A549 (cell line): Measurements from ENCODE around the gene DNMT3A. TPM values are rescaled to one million over a fixed set of nuclear protein-coding genes. Genes with fewer than 3 reads are reported as not detected.

Experiments
- ATAC-seq, 2 experiments: fragments of 200-7000 bp in 1 of 2; fragments of >200 bp in 1 of 2; cut with Nextera tagmentation in 1 of 2; cut with Tn5 transposase in 1 of 2; 3 replicates each; pipeline versions ENCODE4 v1.8.0 to v1.9.1; 2018 to 2020; ENCODE audit warnings: mild to moderate bottlenecking in 1 of 2, moderate library complexity in 1 of 2
- CTCF ChIA-PET: fragments of 300-600 bp; sonication (Branson Sonifier 250); formaldehyde crosslinking; extraction: SDS; loops from one replicate; lab custom pipeline; 2021; ENCODE audit warnings: antibody characterized with exemption, inconsistent platforms; lab: Yijun Ruan, JAX
- POLR2A ChIA-PET: fragments of 350-600 bp; formaldehyde crosslinking; extraction: SDS; loops from one replicate; lab custom pipeline; 2021; ENCODE audit warnings: antibody characterized with exemption, inconsistent platforms; lab: Yijun Ruan, JAX
- DNase-seq, 2 experiments: peaks; one replicate each; pipeline versions ENCODE4 v3.0.0 to v3.0.0-alpha.2; 2011 to 2016; ENCODE audit warnings: low read depth in 1 of 2, low spot score in 1 of 2
- FAIRE-seq: peaks from 2 replicates; lab custom pipeline; 2011; peaks lifted over from hg19 to GRCh38; lab: Jason Lieb, UNC
- H3K27ac ChIP-seq, 2 experiments: fragments of >200 bp; sonication (Bioruptor Twin); formaldehyde crosslinking; 3 replicates each; pipeline ENCODE4 v1.5.1; 2016 to 2017
- H3K4me1 ChIP-seq: fragments of >200 bp; sonication (Bioruptor Twin); formaldehyde crosslinking; 3 replicates; pipeline ENCODE4 v1.6.1; 2016
- H3K4me2 ChIP-seq: fragments of >200 bp; sonication (Bioruptor Twin); formaldehyde crosslinking; 3 replicates; pipeline ENCODE4 v1.6.1; 2016
- H3K4me3 ChIP-seq: fragments of >200 bp; sonication (Bioruptor Twin); formaldehyde crosslinking; 3 replicates; pipeline ENCODE4 v1.5.1; 2016
- H3K9me3 ChIP-seq: fragments of >200 bp; sonication (Bioruptor Twin); formaldehyde crosslinking; 3 replicates; pipeline ENCODE4 v1.6.1; 2016
- BHLHE40 ChIP-seq: IDR thresholded peaks from 2 replicates; pipeline ENCODE4 v1.6.1; 2012; ENCODE audit warnings: low read depth, low read length, inconsistent platforms
- CBX2 ChIP-seq: fragments of 200-600 bp; sonication (generic); IDR thresholded peaks from 2 replicates; pipeline ENCODE4 v1.6.1; 2016; ENCODE audit warnings: low read depth, mild to moderate bottlenecking, borderline replicate concordance
- CHD2 ChIP-seq: fragments of 150-350 bp; IDR thresholded peaks from 2 replicates; pipeline ENCODE4 v1.6.1; 2014; ENCODE audit warnings: low read length; ENCODE audit not compliant: partially characterized antibody
- CHD4 ChIP-seq: fragments of 200-600 bp; sonication (generic); IDR thresholded peaks from 2 replicates; pipeline ENCODE4 v1.6.1; 2016; ENCODE audit warnings: antibody characterized with exemption, mild to moderate bottlenecking, borderline replicate concordance
- GATA3 ChIP-seq: IDR thresholded peaks from 2 replicates; pipeline ENCODE4 v1.6.1; 2012; ENCODE audit warnings: borderline replicate concordance
- JUN ChIP-seq, 2 experiments: fragments of >200 bp; sonication (Bioruptor Twin); formaldehyde crosslinking; IDR thresholded peaks; 2 replicates in 1 of 2; 3 replicates in 1 of 2; pipeline ENCODE4 v1.6.1; 2016 to 2017
- MYC ChIP-seq: IDR thresholded peaks from 2 replicates; pipeline ENCODE4 v1.6.1; 2012; ENCODE audit warnings: mild to moderate bottlenecking, inconsistent platforms, low read length, improper control_type of control experiment, borderline replicate concordance
- NR3C1 ChIP-seq: fragments of >200 bp; sonication (Bioruptor Twin); formaldehyde crosslinking; IDR thresholded peaks from 3 replicates; pipeline ENCODE4 v1.6.1; 2017
- POLR2AphosphoS2 ChIP-seq: conservative IDR thresholded peaks from 2 replicates; pipeline ENCODE4 v1.6.1; 2012; ENCODE audit warnings: low read length, improper control_type of control experiment, inconsistent platforms
- RAD21 ChIP-seq, 2 experiments: fragments of >200 bp in 1 of 2; sonication (Bioruptor Twin) in 1 of 2; formaldehyde crosslinking in 1 of 2; IDR thresholded peaks in 1 of 2; conservative IDR thresholded peaks in 1 of 2; 2 replicates in 1 of 2; 3 replicates in 1 of 2; pipeline ENCODE4 v1.6.1; 2012 to 2018; ENCODE audit warnings: inconsistent platforms in 1 of 2
- RCOR1 ChIP-seq: fragments of 150-350 bp; IDR thresholded peaks from 2 replicates; pipeline ENCODE4 v1.6.1; 2014; ENCODE audit warnings: antibody characterized with exemption, low read length, low read depth
- RNF2 ChIP-seq: fragments of 200-600 bp; sonication (generic); IDR thresholded peaks from 2 replicates; pipeline ENCODE4 v1.6.1; 2016; ENCODE audit warnings: low read depth, mild to moderate bottlenecking, antibody characterized with exemption, moderate library complexity, borderline replicate concordance
- SMC3 ChIP-seq: fragments of >200 bp; sonication (Bioruptor Twin); formaldehyde crosslinking; IDR thresholded peaks from 3 replicates; pipeline ENCODE4 v1.6.1; 2018; ENCODE audit warnings: inconsistent platforms
- TFCP2L1 ChIP-seq: fragments of 250-450 bp; sonication (Bioruptor Pico); IDR thresholded peaks from 2 replicates; pipeline ENCODE4 v1.5.0; 2021; ENCODE audit warnings: mild to moderate bottlenecking
- ZC3H11A ChIP-seq: fragments of 450-650 bp; IDR thresholded peaks from 2 replicates; pipeline ENCODE4 v1.6.1; 2014; ENCODE audit warnings: antibody characterized with exemption, mild to moderate bottlenecking
- ZSCAN20 ChIP-seq: fragments of 250-450 bp; sonication (Bioruptor Pico); IDR thresholded peaks from 2 replicates; pipeline ENCODE4 v1.8.0; 2022; ENCODE audit warnings: mild to moderate bottlenecking, moderate library complexity
- WGBS: methylation state at CpG from one replicate; pipeline ENCODE4 v1.1.6; 2017; ENCODE audit errors: missing lambda C conversion rate; 5-methylcytosine and 5-hydroxymethylcytosine counted together
- polyA plus RNA-seq, 4 experiments: library from polyadenylated mRNA; depleted of rRNA in 3 of 4; stranded (reverse); fragments of >200 nt; fragmentation: RNase III in 1 of 4; extraction: RNeasy Plus Mini Kit Qiagen cat#74134 plus additional on column Dnase treatment in 1 of 4; gene quantifications; 2 replicates in 3 of 4; 3 replicates in 1 of 4; pipeline ENCODE4 v1.2.3, GENCODE V29; 2011 to 2017
- TF ChIP-seq, protein P1 (sequence below): fragments of 450-650 bp; IDR thresholded peaks from 2 replicates; pipeline ENCODE4 v1.6.1; 2014; ENCODE audit warnings: antibody characterized with exemption
- TF ChIP-seq, protein P2 (sequence below): fragments of 150-350 bp; IDR thresholded peaks from 2 replicates; pipeline ENCODE4 v1.6.1; 2014; ENCODE audit warnings: low read depth, mild to moderate bottlenecking, low read length
- TF ChIP-seq, protein P3 (sequence below): IDR thresholded peaks from 2 replicates; pipeline ENCODE4 v1.6.1; 2012
- TF ChIP-seq, protein P4 (sequence below): fragments of >200 bp; sonication (Bioruptor Twin); formaldehyde crosslinking; IDR thresholded peaks from 3 replicates; pipeline ENCODE4 v1.5.1; 2016

DNMT3A gene
- polyA plus RNA-seq, 2 of the 4 experiments (the other 2 are of a cell fraction): 4.4 to 11.9 TPM

DNA sequence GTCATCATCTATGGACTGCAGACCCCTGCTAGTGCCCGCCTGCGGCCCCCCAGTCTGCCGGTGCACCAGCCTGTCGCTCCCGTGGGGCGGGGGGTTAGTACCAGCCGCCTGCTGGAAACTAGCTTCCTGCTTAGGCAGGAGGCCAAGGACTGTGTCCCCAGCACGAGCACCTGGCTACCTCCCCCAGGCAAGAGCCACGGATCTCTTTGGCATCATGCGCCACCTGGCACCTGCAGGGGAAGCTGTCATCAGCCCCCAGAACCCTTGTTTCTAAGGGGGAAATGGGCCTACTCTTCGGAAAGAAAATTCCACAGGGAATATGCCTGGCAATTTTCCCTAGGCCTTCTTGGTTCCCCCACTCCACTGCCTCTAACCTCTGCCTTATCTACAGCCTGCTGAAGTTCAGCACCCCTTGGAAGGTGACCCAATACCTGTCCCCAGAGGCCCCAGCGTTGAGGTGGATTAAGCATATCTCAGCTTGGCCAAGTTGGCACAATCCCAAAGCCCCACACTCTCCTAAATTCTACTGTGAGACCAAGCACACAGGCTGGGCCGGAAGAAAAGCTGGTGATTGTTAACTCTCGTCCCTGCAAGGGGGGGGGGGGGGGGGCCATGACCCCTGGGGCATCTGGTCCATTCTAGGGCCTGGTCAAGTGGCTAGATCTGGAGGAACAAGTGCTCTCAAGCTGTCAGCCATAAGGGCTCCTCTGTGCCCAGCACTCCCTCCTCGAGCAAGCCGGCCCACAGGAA, 111.4 kb downstream of the DNMT3A start:
- 86% methylated on average over 13 of the region's 16 CpGs for WGBS
- FAIRE-seq: no peak
- Histone ChIP-seq H3K4me1 (peaks cover 9% of the 10 kb centered on the region), H3K4me2 (no peak overlapping the region), H3K27ac (no peak overlapping the region), H3K9me3 (no peaks in the 10 kb centered on the region), H3K4me3 (no peak overlapping the region)
- no peak for TF ChIP-seq JUN (IDR thresholded peaks at IDR 0.05)
- TF ChIP-seq GATA3: no peak
- TF ChIP-seq RNF2: no peak
- no peak for TF ChIP-seq CBX2
- no peak for TF ChIP-seq CHD2
- TF ChIP-seq POLR2AphosphoS2: no peak
- TF ChIP-seq, protein P1, sequence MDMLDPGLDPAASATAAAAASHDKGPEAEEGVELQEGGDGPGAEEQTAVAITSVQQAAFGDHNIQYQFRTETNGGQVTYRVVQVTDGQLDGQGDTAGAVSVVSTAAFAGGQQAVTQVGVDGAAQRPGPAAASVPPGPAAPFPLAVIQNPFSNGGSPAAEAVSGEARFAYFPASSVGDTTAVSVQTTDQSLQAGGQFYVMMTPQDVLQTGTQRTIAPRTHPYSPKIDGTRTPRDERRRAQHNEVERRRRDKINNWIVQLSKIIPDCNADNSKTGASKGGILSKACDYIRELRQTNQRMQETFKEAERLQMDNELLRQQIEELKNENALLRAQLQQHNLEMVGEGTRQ: no peak
- TF ChIP-seq, protein P2, sequence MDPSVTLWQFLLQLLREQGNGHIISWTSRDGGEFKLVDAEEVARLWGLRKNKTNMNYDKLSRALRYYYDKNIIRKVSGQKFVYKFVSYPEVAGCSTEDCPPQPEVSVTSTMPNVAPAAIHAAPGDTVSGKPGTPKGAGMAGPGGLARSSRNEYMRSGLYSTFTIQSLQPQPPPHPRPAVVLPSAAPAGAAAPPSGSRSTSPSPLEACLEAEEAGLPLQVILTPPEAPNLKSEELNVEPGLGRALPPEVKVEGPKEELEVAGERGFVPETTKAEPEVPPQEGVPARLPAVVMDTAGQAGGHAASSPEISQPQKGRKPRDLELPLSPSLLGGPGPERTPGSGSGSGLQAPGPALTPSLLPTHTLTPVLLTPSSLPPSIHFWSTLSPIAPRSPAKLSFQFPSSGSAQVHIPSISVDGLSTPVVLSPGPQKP: no peak
- TF ChIP-seq ZC3H11A: no peak
- no peak for TF ChIP-seq BHLHE40
- TF ChIP-seq, protein P3, sequence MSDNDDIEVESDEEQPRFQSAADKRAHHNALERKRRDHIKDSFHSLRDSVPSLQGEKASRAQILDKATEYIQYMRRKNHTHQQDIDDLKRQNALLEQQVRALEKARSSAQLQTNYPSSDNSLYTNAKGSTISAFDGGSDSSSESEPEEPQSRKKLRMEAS: no peak
- POLR2A ChIA-PET: interaction anchor here (0.6 kb wide), 1 partner anchor 13 kb away, joined by 5 read pairs; no protein-coding TSS in a partner anchor
- CTCF ChIA-PET: interaction anchor here (0.6 to 5.9 kb wide), 13 partner anchors 8 to 1104 kb away, joined by 3 to 52 read pairs (median 5); partner anchors contain the start of gene POMC
- no peak for ATAC-seq
- no peak for DNase-seq

DNA sequence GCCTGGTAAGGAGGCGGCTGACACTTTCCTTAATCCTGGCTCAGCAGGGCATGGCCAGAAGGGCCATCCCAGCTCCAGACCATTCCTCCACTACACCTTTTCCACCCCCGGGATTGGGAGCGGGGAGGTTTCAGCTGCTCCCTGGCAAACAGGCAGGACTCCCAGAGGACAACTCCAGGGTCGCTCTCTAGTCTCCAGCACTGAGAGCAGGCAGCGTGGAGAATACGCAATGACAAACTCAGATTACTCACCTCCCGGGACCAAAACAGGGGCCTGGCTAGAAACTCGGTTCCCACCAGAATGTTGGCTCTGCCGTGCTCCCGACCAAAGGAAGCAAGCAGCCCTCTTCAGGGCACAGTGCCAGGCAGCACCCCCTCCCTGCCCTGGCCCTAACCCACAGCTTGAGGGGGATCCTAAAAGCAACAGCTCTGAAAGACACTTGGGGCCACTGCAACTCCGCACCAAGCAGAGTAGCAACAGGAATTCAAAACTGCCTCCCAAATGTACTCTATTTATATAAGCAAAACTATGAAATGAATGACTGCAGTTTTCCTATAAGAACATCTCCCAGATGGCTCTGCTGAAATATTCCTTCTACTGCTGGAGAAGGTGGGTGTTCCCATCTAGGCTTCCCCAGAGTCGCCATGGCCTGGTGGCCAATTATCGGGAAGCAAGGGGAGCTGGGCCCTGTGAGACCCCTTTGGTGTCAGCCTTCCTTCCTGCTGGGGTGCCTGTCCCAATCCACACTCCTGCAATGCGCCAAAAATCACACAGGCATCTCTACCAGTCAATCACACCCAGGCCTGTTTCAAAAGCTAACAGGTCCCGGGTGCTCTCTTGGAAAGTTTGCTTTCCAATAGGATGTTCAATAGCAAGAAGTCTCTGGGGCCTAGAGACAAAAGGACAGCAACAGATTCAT, 112.2 kb downstream of the DNMT3A start:
- no peak for FAIRE-seq
- POLR2A ChIA-PET: interaction anchor here (0.6 kb wide), 2 partner anchors 9 to 12 kb away, joined by 4 to 5 read pairs; no protein-coding TSS in a partner anchor
- no peak overlapping the region for H3K4me3 ChIP-seq
- H3K4me2 ChIP-seq: peak overlapping the region; percentile 65; the same call in 1 of the 3 replicates
- 79% methylated on average over 11 of the region's 15 CpGs for WGBS
- DNase-seq: no peak
- H3K9me3 ChIP-seq: no peaks in the 10 kb centered on the region
- CTCF ChIA-PET: interaction anchor here (0.6 to 5.9 kb wide), 28 partner anchors 9 to 1105 kb away, joined by 3 to 52 read pairs (median 4); partner anchors contain the start of gene POMC
- H3K4me1 ChIP-seq: peaks cover 9% of the 10 kb centered on the region
- H3K27ac ChIP-seq: peak overlapping the region in 1 of 2 experiments; percentile 11; a peak in 1 of 6 replicates
- no peak for TF ChIP-seq ZSCAN20 (CRISPR knock-in tag)
- TF ChIP-seq NR3C1: no peak
- TF ChIP-seq TFCP2L1 (CRISPR knock-in tag): no peak
- TF ChIP-seq RAD21 (conservative IDR thresholded peaks at IDR 0.05 in 1 of 2, IDR thresholded peaks at IDR 0.05 in 1 of 2): no peak
- TF ChIP-seq CHD4: no peak
- no peak for TF ChIP-seq MYC
- peak; percentile 1 to 16; a peak in 3 of 6 replicates for ATAC-seq

DNA sequence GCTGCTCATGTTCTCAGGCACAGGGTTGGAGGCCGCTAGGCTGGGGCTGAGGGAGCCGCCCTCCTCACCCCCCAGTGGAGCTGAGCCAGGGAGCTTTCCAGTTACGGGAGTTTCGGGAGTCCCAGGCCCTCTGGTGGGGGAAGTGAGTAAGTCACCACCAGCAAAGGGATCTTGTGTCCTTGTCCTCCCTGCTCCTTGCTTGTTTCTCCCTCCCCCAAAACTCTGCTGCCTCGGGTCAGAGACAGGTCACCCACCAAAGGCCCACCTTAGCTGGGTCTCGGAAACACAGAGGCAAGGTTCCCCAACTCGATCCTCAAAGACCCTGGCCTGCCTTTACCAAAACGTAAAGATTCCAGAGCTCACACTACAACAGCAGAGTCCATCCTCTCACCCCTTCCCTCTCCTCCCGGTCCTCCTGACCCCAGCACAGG, 112.9 kb downstream of the DNMT3A start:
- DNase-seq: peak; percentile 84 to 97
- peak overlapping the region in 1 of 2 experiments; percentile 11; a peak in 1 of 6 replicates for H3K27ac ChIP-seq
- peak overlapping the region; percentile 65 for H3K4me2 ChIP-seq
- peak; percentile 13 for FAIRE-seq
- peaks cover 9% of the 10 kb centered on the region for H3K4me1 ChIP-seq
- CTCF ChIA-PET: interaction anchor here (0.6 to 5.9 kb wide), 31 partner anchors 10 to 761 kb away, joined by 3 to 52 read pairs (median 4); partner anchors contain the start of gene POMC
- TF ChIP-seq RCOR1 (no peak), ZSCAN20 (CRISPR knock-in tag) (no peak), SMC3 (peak; percentile 63), RAD21 (conservative IDR thresholded peaks at IDR 0.05 in 1 of 2, IDR thresholded peaks at IDR 0.05 in 1 of 2) (peak; percentile 36 to 57; a peak in 3 of 5 replicates)
- TF ChIP-seq, protein P4, sequence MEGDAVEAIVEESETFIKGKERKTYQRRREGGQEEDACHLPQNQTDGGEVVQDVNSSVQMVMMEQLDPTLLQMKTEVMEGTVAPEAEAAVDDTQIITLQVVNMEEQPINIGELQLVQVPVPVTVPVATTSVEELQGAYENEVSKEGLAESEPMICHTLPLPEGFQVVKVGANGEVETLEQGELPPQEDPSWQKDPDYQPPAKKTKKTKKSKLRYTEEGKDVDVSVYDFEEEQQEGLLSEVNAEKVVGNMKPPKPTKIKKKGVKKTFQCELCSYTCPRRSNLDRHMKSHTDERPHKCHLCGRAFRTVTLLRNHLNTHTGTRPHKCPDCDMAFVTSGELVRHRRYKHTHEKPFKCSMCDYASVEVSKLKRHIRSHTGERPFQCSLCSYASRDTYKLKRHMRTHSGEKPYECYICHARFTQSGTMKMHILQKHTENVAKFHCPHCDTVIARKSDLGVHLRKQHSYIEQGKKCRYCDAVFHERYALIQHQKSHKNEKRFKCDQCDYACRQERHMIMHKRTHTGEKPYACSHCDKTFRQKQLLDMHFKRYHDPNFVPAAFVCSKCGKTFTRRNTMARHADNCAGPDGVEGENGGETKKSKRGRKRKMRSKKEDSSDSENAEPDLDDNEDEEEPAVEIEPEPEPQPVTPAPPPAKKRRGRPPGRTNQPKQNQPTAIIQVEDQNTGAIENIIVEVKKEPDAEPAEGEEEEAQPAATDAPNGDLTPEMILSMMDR: peak; percentile 66
- peak; percentile 94 to 98 for ATAC-seq
- POLR2A ChIA-PET: interaction anchor here (0.6 kb wide), 1 partner anchor 8 kb away, joined by 4 read pairs; no protein-coding TSS in a partner anchor
- H3K9me3 ChIP-seq: no peaks in the 10 kb centered on the region
- 14% methylated on average over 9 of the region's 9 CpGs for WGBS
- no peak overlapping the region for H3K4me3 ChIP-seq
